ENCODE results near the gene LTK.
A peak's percentile ranks its signal among the peaks of the same experiment; 100 is the strongest.

The LTK gene

DNA sequence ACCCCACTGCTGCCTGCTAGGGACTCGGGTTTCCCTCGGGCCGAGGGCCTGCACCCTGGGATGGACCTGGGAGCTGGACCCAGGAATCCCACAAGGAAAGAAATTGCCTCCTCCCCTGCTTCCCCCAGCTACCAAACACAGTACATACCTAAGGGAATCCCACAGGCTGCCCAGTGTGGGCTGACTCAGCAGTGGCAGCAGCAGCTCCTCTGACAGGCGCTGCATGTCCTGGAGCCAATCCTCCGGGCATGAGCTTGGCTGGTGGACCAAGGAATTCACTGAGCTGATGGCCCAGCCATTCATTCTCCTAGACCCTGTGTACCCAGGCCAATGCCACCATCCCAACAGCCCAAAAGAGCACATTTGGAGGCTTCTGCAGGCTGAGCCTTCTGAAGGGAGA is 9.5 kb upstream of the LTK start:
- Histone ChIP-seq H3K9me3 (ENCODE audit: control insufficient read depth in 1 of 2, low read length in 2 of 2) (no peaks in the 10 kb centered on the region), H3K27ac (ENCODE audit: low read length) (no peak overlapping the region), H3K36me3 (ENCODE audit: control insufficient read depth in 1 of 2, insufficient read depth in 2 of 2, low read length in 2 of 2) (peaks cover 22 to 54% of the 10 kb centered on the region in 2 donors), H3K27me3 (ENCODE audit: low read depth, low read length) (no peaks in the 10 kb centered on the region), H3K4me3 (ENCODE audit: low read depth in 1 of 2, low read length in 2 of 2) (no peak overlapping the region), H3K4me1 (ENCODE audit: control insufficient read depth in 1 of 2, insufficient read depth in 2 of 2, low read length in 2 of 2) (no peaks in the 10 kb centered on the region)

- Histone ChIP-seq H3K9me3 (ENCODE audit: control insufficient read depth in 1 of 2, low read length in 2 of 2) (no peaks in the 10 kb centered on the region), H3K36me3 (ENCODE audit: control insufficient read depth in 1 of 2, insufficient read depth in 2 of 2, low read length in 2 of 2) (peaks cover 7 to 48% of the 10 kb centered on the region in 2 donors), H3K27me3 (ENCODE audit: low read depth, low read length) (no peaks in the 10 kb centered on the region), H3K27ac (ENCODE audit: low read length) (no peak overlapping the region), H3K4me3 (ENCODE audit: low read depth in 1 of 2, low read length in 2 of 2) (no peak overlapping the region), H3K4me1 (ENCODE audit: control insufficient read depth in 1 of 2, insufficient read depth in 2 of 2, low read length in 2 of 2) (no peaks in the 10 kb centered on the region)
These were observed 8.0 kb upstream of the LTK start for GRCh38 chr15:41521614-41522013.

- Histone ChIP-seq H3K27ac (ENCODE audit: low read length) (no peak overlapping the region), H3K4me1 (ENCODE audit: control insufficient read depth in 1 of 2, insufficient read depth in 2 of 2, low read length in 2 of 2) (no peaks in the 10 kb centered on the region), H3K27me3 (ENCODE audit: low read depth, low read length) (no peaks in the 10 kb centered on the region), H3K36me3 (ENCODE audit: control insufficient read depth in 1 of 2, insufficient read depth in 2 of 2, low read length in 2 of 2) (peaks cover 4 to 42% of the 10 kb centered on the region in 2 donors), H3K4me3 (ENCODE audit: low read depth in 1 of 2, low read length in 2 of 2) (no peak overlapping the region), H3K9me3 (ENCODE audit: control insufficient read depth in 1 of 2, low read length in 2 of 2) (no peaks in the 10 kb centered on the region)
These were observed 7.0 kb upstream of the LTK start for GRCh38 chr15:41520636-41521035.

DNA sequence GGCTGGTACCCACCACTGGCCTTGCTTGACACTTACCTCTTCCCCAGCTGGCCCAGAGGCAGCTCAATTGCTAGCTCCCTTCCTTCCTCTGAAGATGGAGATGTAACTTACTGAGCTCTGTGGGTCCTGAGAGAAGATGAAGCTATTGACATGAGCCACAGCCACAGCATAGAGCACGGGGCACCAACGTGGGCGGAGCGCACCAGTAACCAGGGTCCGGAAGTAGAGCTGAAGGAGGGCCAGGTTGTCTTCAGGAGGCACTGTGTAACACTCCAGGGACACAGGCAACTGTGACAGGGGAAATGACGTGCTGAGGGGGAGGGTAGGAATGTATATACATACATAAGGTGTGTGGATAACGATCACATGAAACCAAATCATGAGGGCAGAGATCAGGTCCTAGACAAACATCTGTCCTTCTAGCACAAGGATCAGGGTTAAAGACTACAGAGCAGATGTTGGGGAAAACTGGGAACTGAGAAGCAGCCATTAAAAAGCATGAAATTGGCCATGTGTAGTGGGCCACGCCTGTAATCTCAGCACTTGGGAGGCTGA is 4.3 kb upstream of the LTK start:
- Histone ChIP-seq H3K36me3 (ENCODE audit: control insufficient read depth in 1 of 2, insufficient read depth in 2 of 2, low read length in 2 of 2) (peaks cover 0 to 24% of the 10 kb centered on the region in 2 donors), H3K4me1 (ENCODE audit: control insufficient read depth in 1 of 2, insufficient read depth in 2 of 2, low read length in 2 of 2) (peaks cover 4 to 10% of the 10 kb centered on the region in 2 donors), H3K27ac (ENCODE audit: low read length) (no peak overlapping the region), H3K27me3 (ENCODE audit: low read depth, low read length) (peaks cover 11% of the 10 kb centered on the region), H3K4me3 (ENCODE audit: low read depth in 1 of 2, low read length in 2 of 2) (no peak overlapping the region), H3K9me3 (ENCODE audit: control insufficient read depth in 1 of 2, low read length in 2 of 2) (no peaks in the 10 kb centered on the region)

GRCh38 chr15:41512940-41513505 is 604 bp downstream of the LTK start:
- peaks cover 0 to 8% of the 10 kb centered on the region in 2 donors for H3K36me3 ChIP-seq (ENCODE audit: control insufficient read depth in 1 of 2, insufficient read depth in 2 of 2, low read length in 2 of 2)
- no peaks in the 10 kb centered on the region for H3K9me3 ChIP-seq (ENCODE audit: control insufficient read depth in 1 of 2, low read length in 2 of 2)
- peaks cover 23% of the 10 kb centered on the region for H3K27me3 ChIP-seq (ENCODE audit: low read depth, low read length)

GRCh38 chr15:41512512-41512939 is 1.1 kb downstream of the LTK start:
- peaks cover 0 to 4% of the 10 kb centered on the region in 2 donors for H3K36me3 ChIP-seq (ENCODE audit: control insufficient read depth in 1 of 2, insufficient read depth in 2 of 2, low read length in 2 of 2)
- H3K4me1 ChIP-seq (ENCODE audit: control insufficient read depth in 1 of 2, insufficient read depth in 2 of 2, low read length in 2 of 2), result peaks cover 4 to 28% of the 10 kb centered on the region in 2 donors
- H3K27me3 ChIP-seq (ENCODE audit: low read depth, low read length), result peaks cover 23% of the 10 kb centered on the region
- peak overlapping the region; percentile 46 to 67 for H3K4me3 ChIP-seq (ENCODE audit: low read depth in 1 of 2, low read length in 2 of 2)
- no peak overlapping the region for H3K27ac ChIP-seq (ENCODE audit: low read length)
- no peaks in the 10 kb centered on the region for H3K9me3 ChIP-seq (ENCODE audit: control insufficient read depth in 1 of 2, low read length in 2 of 2)

More at GRCh38 chr15:41512940-41513505, 604 bp downstream of the LTK start:
- Histone ChIP-seq H3K4me3 (ENCODE audit: low read depth in 1 of 2, low read length in 2 of 2) (peak overlapping the region; percentile 46 to 67), H3K4me1 (ENCODE audit: control insufficient read depth in 1 of 2, insufficient read depth in 2 of 2, low read length in 2 of 2) (peaks cover 4 to 28% of the 10 kb centered on the region in 2 donors), H3K27ac (ENCODE audit: low read length) (no peak overlapping the region)

DNA sequence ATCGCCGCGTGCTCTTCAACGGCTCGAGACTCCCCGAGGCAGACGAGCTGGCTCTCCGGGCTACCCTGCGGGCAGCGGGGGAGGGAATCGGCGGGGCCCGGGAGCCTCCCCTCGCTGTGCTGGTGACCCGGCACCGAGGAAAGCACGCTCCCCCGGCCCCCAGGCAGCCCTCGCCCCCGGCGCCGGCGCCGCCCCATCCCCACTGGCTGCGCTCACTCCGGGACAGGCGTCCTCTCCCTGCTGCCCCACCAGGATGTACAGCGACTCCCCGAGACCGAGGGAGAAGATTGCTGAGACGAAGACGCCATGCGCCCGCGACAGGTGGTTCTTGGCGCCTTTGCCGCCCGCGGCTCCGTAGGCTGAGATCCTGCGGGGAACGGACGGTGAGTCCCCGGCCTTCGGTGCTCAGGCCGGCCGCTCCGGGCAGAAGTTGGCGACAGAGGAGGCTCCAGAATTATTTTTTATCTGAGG is 1.7 kb downstream of the LTK start:
- Histone ChIP-seq H3K9me3 (ENCODE audit: control insufficient read depth in 1 of 2, low read length in 2 of 2) (no peaks in the 10 kb centered on the region), H3K27me3 (ENCODE audit: low read depth, low read length) (peaks cover 23% of the 10 kb centered on the region), H3K4me3 (ENCODE audit: low read depth in 1 of 2, low read length in 2 of 2) (peak overlapping the region; percentile 42 to 67), H3K4me1 (ENCODE audit: control insufficient read depth in 1 of 2, insufficient read depth in 2 of 2, low read length in 2 of 2) (peaks cover 4 to 28% of the 10 kb centered on the region in 2 donors), H3K36me3 (ENCODE audit: control insufficient read depth in 1 of 2, insufficient read depth in 2 of 2, low read length in 2 of 2) (no peaks in the 10 kb centered on the region), H3K27ac (ENCODE audit: low read length) (no peak overlapping the region)

- Histone ChIP-seq H3K27ac (ENCODE audit: low read length) (no peak overlapping the region), H3K36me3 (ENCODE audit: control insufficient read depth in 1 of 2, insufficient read depth in 2 of 2, low read length in 2 of 2) (no peaks in the 10 kb centered on the region), H3K9me3 (ENCODE audit: control insufficient read depth in 1 of 2, low read length in 2 of 2) (no peaks in the 10 kb centered on the region), H3K4me1 (ENCODE audit: control insufficient read depth in 1 of 2, insufficient read depth in 2 of 2, low read length in 2 of 2) (peaks cover 4 to 28% of the 10 kb centered on the region in 2 donors), H3K27me3 (ENCODE audit: low read depth, low read length) (peaks cover 23% of the 10 kb centered on the region), H3K4me3 (ENCODE audit: low read depth in 1 of 2, low read length in 2 of 2) (peak overlapping the region in 1 of 2 donors; percentile 67)
These were observed 2.2 kb downstream of the LTK start for GRCh38 chr15:41511331-41511898.

DNA sequence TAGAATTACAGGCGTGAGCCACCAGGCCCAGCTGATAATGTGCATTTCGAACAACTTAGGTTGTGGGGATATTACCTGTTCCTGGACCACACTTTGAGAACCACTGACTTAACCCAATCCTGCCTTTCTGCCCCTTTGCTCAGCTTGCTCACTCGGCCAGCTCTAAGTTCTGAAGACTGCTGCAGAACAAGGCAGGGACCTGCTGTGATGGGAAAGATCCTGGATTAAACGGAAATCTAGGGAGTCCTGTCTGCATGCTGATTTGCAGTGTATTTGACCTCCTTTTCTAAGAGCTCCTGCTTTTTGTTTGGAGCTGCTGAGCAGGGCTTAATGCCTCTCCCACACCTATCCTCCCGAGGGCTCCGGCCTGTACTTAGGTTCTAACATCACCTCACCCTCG is 2.9 kb downstream of the LTK start:
- H3K27me3 ChIP-seq (ENCODE audit: low read depth, low read length), result peaks cover 23% of the 10 kb centered on the region
- H3K4me3 ChIP-seq (ENCODE audit: low read depth in 1 of 2, low read length in 2 of 2), result no peak overlapping the region
- H3K27ac ChIP-seq (ENCODE audit: low read length), result no peak overlapping the region
- peaks cover 4 to 28% of the 10 kb centered on the region in 2 donors for H3K4me1 ChIP-seq (ENCODE audit: control insufficient read depth in 1 of 2, insufficient read depth in 2 of 2, low read length in 2 of 2)
- H3K9me3 ChIP-seq (ENCODE audit: control insufficient read depth in 1 of 2, low read length in 2 of 2), result no peaks in the 10 kb centered on the region
- H3K36me3 ChIP-seq (ENCODE audit: control insufficient read depth in 1 of 2, insufficient read depth in 2 of 2, low read length in 2 of 2), result no peaks in the 10 kb centered on the region

DNA sequence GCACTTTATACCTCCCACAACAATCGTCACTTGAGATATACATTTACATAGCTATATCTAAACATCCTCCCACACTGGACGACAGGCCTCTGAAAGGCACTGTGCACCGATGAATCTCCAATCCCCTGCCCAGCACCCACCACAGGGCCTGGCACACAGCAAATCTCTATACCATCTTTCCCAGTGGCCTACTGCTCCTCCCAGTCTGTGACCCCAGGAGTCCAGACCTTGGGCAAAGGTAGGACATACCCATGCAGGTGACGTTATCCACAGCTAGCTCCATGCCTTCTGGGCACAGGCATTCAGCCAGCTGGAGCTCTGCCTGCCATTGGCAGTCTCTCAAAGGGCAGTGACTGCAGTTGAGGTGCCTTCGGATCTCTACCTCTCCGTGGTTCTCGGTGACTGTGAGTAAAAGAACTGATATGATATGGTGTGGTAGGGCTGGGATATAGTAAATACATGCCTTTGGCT is 5.8 kb downstream of the LTK start:
- no peaks in the 10 kb centered on the region for H3K36me3 ChIP-seq (ENCODE audit: control insufficient read depth in 1 of 2, insufficient read depth in 2 of 2, low read length in 2 of 2)
- H3K4me3 ChIP-seq (ENCODE audit: low read depth in 1 of 2, low read length in 2 of 2), result no peak overlapping the region
- peaks cover 0 to 20% of the 10 kb centered on the region in 2 donors for H3K4me1 ChIP-seq (ENCODE audit: control insufficient read depth in 1 of 2, insufficient read depth in 2 of 2, low read length in 2 of 2)
- no peaks in the 10 kb centered on the region for H3K9me3 ChIP-seq (ENCODE audit: control insufficient read depth in 1 of 2, low read length in 2 of 2)
- peaks cover 11% of the 10 kb centered on the region for H3K27me3 ChIP-seq (ENCODE audit: low read depth, low read length)
- no peak overlapping the region for H3K27ac ChIP-seq (ENCODE audit: low read length)

GRCh38 chr15:41506796-41507341 is 6.8 kb downstream of the LTK start:
- Histone ChIP-seq H3K36me3 (ENCODE audit: control insufficient read depth in 1 of 2, insufficient read depth in 2 of 2, low read length in 2 of 2) (no peaks in the 10 kb centered on the region), H3K27ac (ENCODE audit: low read length) (no peak overlapping the region), H3K27me3 (ENCODE audit: low read depth, low read length) (peaks cover 10% of the 10 kb centered on the region), H3K9me3 (ENCODE audit: control insufficient read depth in 1 of 2, low read length in 2 of 2) (no peaks in the 10 kb centered on the region), H3K4me3 (ENCODE audit: low read depth in 1 of 2, low read length in 2 of 2) (no peak overlapping the region), H3K4me1 (ENCODE audit: control insufficient read depth in 1 of 2, insufficient read depth in 2 of 2, low read length in 2 of 2) (peaks cover 0 to 20% of the 10 kb centered on the region in 2 donors)
